GM23248 (cell line): ENCODE measurements around the gene MYO1D. TPM values are rescaled to one million over a fixed set of nuclear protein-coding genes. Genes with fewer than 3 reads are reported as not detected.

Experiments
- DNase-seq: peaks from one replicate; pipeline ENCODE4 v3.0.0-alpha.2; 2015
- H2AFZ ChIP-seq: fragments of 200-600 bp; sonication (generic); 2 replicates; pipeline ENCODE4 v1.6.1; 2016; ENCODE audit warnings: antibody characterized with exemption
- H3F3A ChIP-seq: fragments of 200-600 bp; sonication (generic); 2 replicates; pipeline ENCODE4 v1.6.1; 2016; ENCODE audit warnings: mild to moderate bottlenecking, antibody characterized with exemption, mixed run types; ENCODE audit not compliant: insufficient read depth
- H3K27ac ChIP-seq: fragments of 200-600 bp; sonication (generic); 2 replicates; pipeline ENCODE4 v1.5.1; 2016; ENCODE audit warnings: mild to moderate bottlenecking
- H3K27me3 ChIP-seq: fragments of 200-600 bp; sonication (generic); replicated peaks from 2 replicates; pipeline ENCODE4 v1.6.1; 2016; ENCODE audit warnings: mild to moderate bottlenecking; ENCODE audit not compliant: insufficient read depth
- H3K36me3 ChIP-seq: fragments of 200-600 bp; sonication (generic); 2 replicates; pipeline ENCODE4 v1.6.1; 2016; ENCODE audit warnings: low read depth, mild to moderate bottlenecking
- H3K4me1 ChIP-seq: fragments of 200-600 bp; sonication (generic); 2 replicates; pipeline ENCODE4 v1.6.1; 2016; ENCODE audit warnings: mild to moderate bottlenecking; ENCODE audit not compliant: insufficient read depth
- H3K4me2 ChIP-seq: fragments of 200-600 bp; sonication (generic); one replicate; pipeline ENCODE4 v1.6.1; 2016; ENCODE audit warnings: mild to moderate bottlenecking; ENCODE audit not compliant: unreplicated experiment
- H3K4me3 ChIP-seq: fragments of 200-600 bp; sonication (generic); 2 replicates; pipeline ENCODE4 v1.5.1; 2016; ENCODE audit warnings: mild to moderate bottlenecking
- H3K79me2 ChIP-seq: fragments of 200-600 bp; sonication (generic); 2 replicates; pipeline ENCODE4 v1.6.1; 2016; ENCODE audit warnings: mild to moderate bottlenecking; ENCODE audit not compliant: insufficient read depth
- H3K9ac ChIP-seq: fragments of 200-600 bp; sonication (generic); 2 replicates; pipeline ENCODE4 v1.6.1; 2016; ENCODE audit warnings: mild to moderate bottlenecking
- H3K9me2 ChIP-seq: fragments of 200-600 bp; sonication (generic); 2 replicates; pipeline ENCODE4 v1.6.1; 2016; ENCODE audit warnings: mixed run types, mild to moderate bottlenecking, moderate library complexity; ENCODE audit not compliant: insufficient read depth
- H3K9me3 ChIP-seq: fragments of 200-600 bp; sonication (generic); one replicate; pipeline ENCODE4 v1.6.1; 2017; ENCODE audit warnings: low read depth
- H4K20me1 ChIP-seq: fragments of 200-600 bp; sonication (generic); 2 replicates; pipeline ENCODE4 v1.6.0; 2016; ENCODE audit not compliant: insufficient read depth
- EZH2 ChIP-seq: fragments of 200-600 bp; sonication (generic); IDR thresholded peaks from 2 replicates; pipeline ENCODE4 v1.6.1; 2018; ENCODE audit warnings: antibody characterized with exemption, mild to moderate bottlenecking; ENCODE audit not compliant: insufficient read depth, poor library complexity, severe bottlenecking
- EZH2phosphoT487 ChIP-seq: fragments of 200-600 bp; sonication (generic); IDR thresholded peaks from 2 replicates; pipeline ENCODE4 v1.6.1; 2018; ENCODE audit warnings: antibody characterized with exemption, moderate library complexity, mild to moderate bottlenecking, low read depth; ENCODE audit not compliant: insufficient read depth
- WGBS, 2 experiments: methylation state at CpG; one replicate each; pipeline ENCODE4 v1.1.6; 2015 to 2017; ENCODE audit warnings: low lambda C conversion rate in 2 of 2, low coverage in 1 of 2; ENCODE audit errors: missing lambda C conversion rate in 2 of 2; 5-methylcytosine and 5-hydroxymethylcytosine counted together
- in situ Hi-C: fragments of 300-500 bp; cut with MboI; formaldehyde crosslinking; loops from 2 replicates; pipeline ENCODE4 v1.15.0; 2020
- polyA plus RNA-seq: library from polyadenylated mRNA; unstranded; fragments of >200 nt; fragmentation: Nextera tagmentation; extraction: Ambion mirVana; gene quantifications from 2 replicates; pipeline ENCODE4 v1.2.1, GENCODE V29; 2016
- total RNA-seq: library from RNA; depleted of rRNA; stranded (reverse); fragments of >200 nt; shearing (Covaris generic); gene quantifications from 2 replicates; pipeline ENCODE4 v1.2.3, GENCODE V29; 2014

Gene MYO1D
- total and polyA plus RNA-seq, 2 experiments from 2014 or later: 54.1 to 99.5 TPM

DNA sequence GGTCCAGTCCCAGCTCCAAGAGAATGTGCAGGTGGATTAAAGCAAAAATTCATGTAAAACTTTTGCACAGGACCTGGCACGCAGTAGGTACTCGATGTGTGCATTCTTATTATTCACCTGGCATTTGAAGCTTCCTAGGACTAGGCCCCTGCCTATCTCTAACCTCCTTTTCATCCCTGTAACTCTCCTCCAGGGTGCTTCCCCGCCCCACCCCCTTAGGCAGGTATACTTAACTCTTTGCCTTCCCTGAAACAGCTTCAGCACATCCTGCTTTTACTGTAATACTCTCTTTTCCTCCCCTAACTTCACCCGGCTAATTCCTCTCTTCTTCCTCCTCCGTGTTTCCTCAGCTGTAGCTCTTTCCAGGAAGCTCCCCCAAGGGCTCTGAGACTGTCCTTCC lies 335.3 kb downstream of the MYO1D start:
- H3F3A ChIP-seq: no peaks in the 10 kb centered on the region; the same call in 1 of the 2 replicates
- DNase-seq: no peak
- TF ChIP-seq EZH2: no peak
- TF ChIP-seq EZH2phosphoT487: no peak
- WGBS, 2 experiments: 76 to 84% methylated on average over 5 of the region's 5 CpGs
- 0 out of 2 replicates have a peak, but pooled peaks cover 5% of the 10 kb centered on the region for H3K4me1 ChIP-seq
- no peak overlapping the region for H3K27ac ChIP-seq
- no peak overlapping the region for H3K4me2 ChIP-seq
- H3K27me3 ChIP-seq: no peaks in the 10 kb centered on the region
- no peak overlapping the region for H3K4me3 ChIP-seq
- H2AFZ ChIP-seq: no peak overlapping the region
- no peaks in the 10 kb centered on the region; the same call in 1 of the 2 replicates for H3K36me3 ChIP-seq
- H3K9ac ChIP-seq: no peak overlapping the region
- no peaks in the 10 kb centered on the region for H4K20me1 ChIP-seq
- no peaks in the 10 kb centered on the region for H3K9me3 ChIP-seq
- in situ Hi-C loops: no loop called here
- H3K79me2 ChIP-seq: no peaks in the 10 kb centered on the region
- H3K9me2 ChIP-seq: no peaks in the 10 kb centered on the region

DNA sequence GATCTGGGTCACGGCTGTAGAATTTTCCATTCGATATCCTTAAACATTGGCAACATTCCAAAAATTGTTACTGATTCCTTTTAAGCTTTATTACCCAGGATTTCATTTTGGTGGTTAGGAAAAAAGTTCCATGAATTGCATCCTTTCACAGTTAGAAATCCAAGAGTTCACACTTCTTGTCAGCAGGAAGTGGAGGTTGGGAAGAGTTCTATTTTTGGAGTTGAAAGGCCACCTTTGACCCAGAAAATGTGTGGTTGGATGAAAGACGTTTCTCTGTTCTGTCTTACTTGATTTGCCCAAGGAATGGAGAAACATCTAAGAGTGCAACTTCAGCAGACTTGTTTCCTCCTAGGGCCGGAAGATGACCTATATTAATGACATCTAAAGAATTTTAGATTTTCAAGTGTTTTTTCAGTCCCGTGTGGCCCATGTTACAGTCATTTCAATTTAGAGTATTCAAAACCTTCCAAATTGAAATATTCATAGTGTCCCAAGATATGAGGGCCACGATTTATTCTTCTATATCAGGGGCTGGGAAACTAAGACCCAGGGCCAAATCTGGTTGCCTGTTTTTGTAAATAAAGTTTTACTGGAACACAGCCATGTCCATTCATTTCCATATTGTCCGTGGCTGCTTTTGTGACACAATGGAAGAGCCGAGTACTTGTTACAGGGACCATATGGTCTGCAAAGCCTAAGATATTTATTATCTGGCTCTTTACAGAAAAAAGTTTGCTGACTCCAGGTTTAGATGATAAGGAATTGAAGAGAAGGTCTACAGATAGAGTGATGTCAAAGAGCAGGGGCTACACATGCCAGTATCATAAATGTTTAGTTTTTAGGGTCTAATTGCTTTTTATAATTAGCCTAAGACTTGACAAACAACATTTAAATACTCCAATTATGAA lies 339.9 kb downstream of the MYO1D start:
- in situ Hi-C loops: no loop called here
- 61 to 64% methylated on average over 8 of the region's 8 CpGs for WGBS, 2 experiments
- Histone ChIP-seq H3K79me2 (no peaks in the 10 kb centered on the region), H4K20me1 (no peaks in the 10 kb centered on the region), H3K9me2 (no peaks in the 10 kb centered on the region), H3K27me3 (no peaks in the 10 kb centered on the region), H3K36me3 (no peaks in the 10 kb centered on the region; the same call in 1 of the 2 replicates), H2AFZ (no peak overlapping the region), H3K4me2 (no peak overlapping the region), H3K4me1 (0 out of 2 replicates have a peak, but pooled peaks cover 9% of the 10 kb centered on the region), H3K9me3 (no peaks in the 10 kb centered on the region), H3F3A (no peaks in the 10 kb centered on the region), H3K27ac (0 out of 2 replicates have a peak overlapping the region, but pooled peaks have one; percentile 2), H3K9ac (no peak overlapping the region), H3K4me3 (no peak overlapping the region)
- TF ChIP-seq EZH2 (no peak), EZH2phosphoT487 (no peak)
- peak; percentile 32 for DNase-seq

DNA sequence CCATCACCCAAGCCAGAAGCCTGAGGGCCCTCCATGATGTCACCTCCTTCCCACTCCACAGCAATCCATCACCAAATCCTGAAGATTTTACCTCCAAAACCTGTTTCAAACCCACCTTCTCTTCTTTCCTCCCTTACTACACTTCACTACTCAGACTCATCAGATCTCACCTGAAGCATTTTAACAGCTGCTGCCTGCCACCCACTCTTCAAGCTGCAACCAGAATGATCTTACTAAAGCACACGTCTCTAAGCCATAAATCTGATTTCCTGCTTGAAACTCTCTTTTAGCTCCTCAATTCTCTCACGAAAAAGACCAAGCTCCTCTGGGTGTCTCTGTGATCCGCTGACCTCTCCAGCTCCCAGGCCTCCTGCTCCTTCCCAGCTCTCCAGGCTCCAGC lies 343.6 kb downstream of the MYO1D start:
- Histone ChIP-seq H3K4me1 (0 out of 2 replicates have a peak, but pooled peaks cover 9% of the 10 kb centered on the region), H3K9me3 (no peaks in the 10 kb centered on the region), H3K4me2 (no peak overlapping the region), H3K27me3 (no peaks in the 10 kb centered on the region), H3K9me2 (no peaks in the 10 kb centered on the region), H3K9ac (no peak overlapping the region), H3K79me2 (no peaks in the 10 kb centered on the region), H4K20me1 (no peaks in the 10 kb centered on the region), H3K36me3 (no peaks in the 10 kb centered on the region; the same call in 1 of the 2 replicates), H3K27ac (no peak overlapping the region), H2AFZ (no peak overlapping the region), H3F3A (no peaks in the 10 kb centered on the region), H3K4me3 (no peak overlapping the region)
- 93 to 96% methylated on average over 3 of the region's 3 CpGs for WGBS, 2 experiments
- in situ Hi-C loops: no loop called here
- TF ChIP-seq EZH2 (no peak), EZH2phosphoT487 (no peak)
- DNase-seq: no peak

DNA sequence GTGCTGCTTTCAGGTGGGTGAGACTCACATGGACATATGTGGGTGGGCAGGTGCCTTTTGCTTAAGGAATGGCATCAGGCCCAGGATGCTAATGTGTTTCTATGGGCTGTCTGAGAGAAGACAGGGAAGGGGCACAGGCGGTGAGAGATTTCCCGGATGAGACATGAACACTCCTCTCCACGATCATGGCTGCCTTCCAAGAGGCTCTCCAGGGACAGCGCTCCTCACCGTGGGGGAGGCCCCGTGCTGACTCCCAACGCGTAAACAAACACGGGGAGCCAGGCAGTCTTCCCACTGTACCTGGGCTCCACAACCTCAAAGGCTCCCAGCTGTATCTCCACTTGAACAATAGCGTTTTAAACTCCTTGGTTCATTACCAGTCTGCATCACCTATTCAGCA lies 347.3 kb downstream of the MYO1D start:
- 68 to 72% methylated on average over 10 of the region's 10 CpGs for WGBS, 2 experiments
- DNase-seq: no peak
- no peaks in the 10 kb centered on the region for H3K79me2 ChIP-seq
- no peak overlapping the region for H3K9ac ChIP-seq
- no peaks in the 10 kb centered on the region for H3F3A ChIP-seq
- H3K4me2 ChIP-seq: no peak overlapping the region
- H3K27me3 ChIP-seq: no peaks in the 10 kb centered on the region
- H3K9me2 ChIP-seq: no peaks in the 10 kb centered on the region
- H3K9me3 ChIP-seq: no peaks in the 10 kb centered on the region
- no peaks in the 10 kb centered on the region for H4K20me1 ChIP-seq
- no peaks in the 10 kb centered on the region; the same call in 1 of the 2 replicates for H3K36me3 ChIP-seq
- no peaks in the 10 kb centered on the region for H3K4me1 ChIP-seq
- H3K4me3 ChIP-seq: no peak overlapping the region
- H2AFZ ChIP-seq: no peak overlapping the region
- no peak for TF ChIP-seq EZH2phosphoT487
- no peak for TF ChIP-seq EZH2
- in situ Hi-C loops: no loop called here
- H3K27ac ChIP-seq: no peak overlapping the region
